Heart left ventricle (tissue), 13 donors: ENCODE data around the gene CTNNA3.

ENCODE experiments used
- CTCF ChIP-seq, 12 donors: fragments of 200-600 bp; sonication (generic) in 4 of 12; IDR thresholded peaks; one replicate each; pipeline versions ENCODE4 v1.5.0 to v1.8.0; 2018 to 2022; ENCODE audit warnings: antibody characterized with exemption in 12 of 12, mild to moderate bottlenecking in 5 of 12
- POLR2A ChIP-seq, 2 donors: fragments of 450-650 bp; IDR thresholded peaks; one replicate each; pipeline ENCODE4 v1.6.1; 2017; ENCODE audit warnings: antibody characterized with exemption in 2 of 2, mild to moderate bottlenecking in 2 of 2, moderate library complexity in 2 of 2
- donor health status: ischemic (EF 13 %, LVEDD 7.1; RV severe dilation, severe dysfunction).
- donor health status: DM: no; HTN: yes; CAD: no.
- donor health status: DM: no; HTN: no; CAD: no.
- donor health status: ischemic (EF 25% LVEDD 6.9; RV normal size, moderate dysfunction).
- donor health status: ischemic (EF 25% LVEDD 5.7; RV mildly dilated, moderate dysfunction).
- donor health status: ischemic (EF 35%, LVEDD 5.7; RV mildly dilated, moderate dysfunction).
- donor health status: nonischemic (EF 11% LVEDD 7.7; RV severe dilation, severe dysfunction).
- donor health status: DM: yes; HTN: yes; CAD: no.
- donor health status: PGD.
- donor health status: ischemic (EF 29% LVEDD 5.4; RV normal size, mild dysfunction).
- donor health status: nonischemic (EF 23%, LVEDD 6.1; RV moderate dilation, normal function).

GRCh38 chr10:66842867-66843266 lies 853.1 kb downstream of the CTNNA3 start:
- TF ChIP-seq CTCF (IDR thresholded peaks at IDR 0.05) (no peak), POLR2A (IDR thresholded peaks at IDR 0.05) (no peak)
